Pancreas (tissue), 10 donors: ENCODE data around the gene KLHL17. TPM values are rescaled to one million over a fixed set of nuclear protein-coding genes. Genes with fewer than 3 reads are reported as not detected.
A peak's percentile ranks its signal among the peaks of the same experiment; 100 is the strongest.
"Not testable (repeated sequence)": the region's sequence is repeated elsewhere in the genome, so short reads cannot be mapped to it uniquely, and the experiment has no call there.

Experiments used
- ATAC-seq, 4 donors: fragments of 200-7000 bp; cut with Tn5 transposase; one replicate each; pipeline versions ENCODE4 v1.8.0 to v1.9.1; 2020; ENCODE audit warnings: mild to moderate bottlenecking in 4 of 4, moderate library complexity in 4 of 4
- DNase-seq, 6 donors: peaks; one replicate each; pipeline ENCODE4 v3.0.0-alpha.2; 2020
- FAIRE-seq: peaks from 2 replicates; lab custom pipeline; 2012; peaks lifted over from hg19 to GRCh38; lab: Jason Lieb, UNC
- H3K27ac ChIP-seq, 4 donors: fragments of 200-600 bp; sonication (generic); 1 replicate in 3 of 4; 2 replicates in 1 of 4; pipeline versions ENCODE4 v1.5.0 to v1.8.0; 2020
- H3K27me3 ChIP-seq, 4 donors: fragments of 200-600 bp; one replicate each; pipeline ENCODE4 v1.8.0; 2021
- H3K36me3 ChIP-seq, 3 donors: fragments of 200-600 bp; sonication (generic) in 1 of 3; one replicate each; pipeline versions ENCODE4 v1.5.0 to v1.8.0; 2020 to 2021
- H3K4me1 ChIP-seq, 3 donors: fragments of 200-600 bp; one replicate each; pipeline ENCODE4 v1.8.0; 2021
- H3K4me3 ChIP-seq, 4 donors: fragments of 200-600 bp; sonication (generic) in 2 of 4; one replicate each; pipeline versions ENCODE4 v1.5.0 to v1.8.0; 2020 to 2021
- H3K9me3 ChIP-seq, 4 donors: fragments of 200-600 bp; one replicate each; pipeline ENCODE4 v1.8.0; 2021
- CTCF ChIP-seq, 4 donors: fragments of 200-600 bp; sonication (generic) in 3 of 4; IDR thresholded peaks; one replicate each; pipeline versions ENCODE4 v1.5.0 to v1.8.0; 2021; ENCODE audit warnings: antibody characterized with exemption in 4 of 4
- WGBS, 2 donors: extraction: QIAGEN DNeasy Blood & Tissue Kit; methylation state at CpG; one replicate each; pipeline ENCODE4 v1.1.7; 2013; 5-methylcytosine and 5-hydroxymethylcytosine counted together
- intact Hi-C, 3 donors: fragments of 100-400 bp; cut with DNase I; formaldehyde crosslinking; loops; one replicate each; pipeline versions ENCODE4 v1.11.1 to v1.14.2; 2022
- polyA plus RNA-seq, 2 donors: library from polyadenylated mRNA; stranded (reverse); fragments of 200-250 nt; gene quantifications; one replicate each; pipeline ENCODE4 v1.2.3, GENCODE V29; 2013
- total RNA-seq, 6 donors: library from RNA; stranded (reverse); fragmentation: NEBNext Ultra II Directional in 4 of 6; extraction: Animal tissue kit (Norgen Biotek cat#: 25700) in 4 of 6; gene quantifications; one replicate each; pipeline versions ENCODE4 v1.2.1 to v1.2.4, GENCODE V29; 2021 to 2023
- donor health status: healthy with polysubstance abuse.
- donor health status: DM: no; HTN: no; CAD: no; lungs with moderate emphysema.
- donor health status: DM: no; HTN: no; CAD: no.
- donor health status: control.
- donor health status: control.
- donor health status: Bipolar disorder and iron deficiency.
- donor health status: DM: yes; HTN: yes; CAD: no.
- donor health status: DM: no; HTN: no; CAD: no.
- donor health status: DM: no; HTN: no; CAD: no.
- donor health status: DM: yes; HTN: yes; CAD: no.

KLHL17 gene
- total and polyA plus RNA-seq, 8 donors = 3.1 to 24.1 (median 6.2) TPM

GRCh38 chr1:993379-993995 lies 33.1 kb downstream of the KLHL17 start:
- Histone ChIP-seq H3K9me3 (no peaks in the 10 kb centered on the region), H3K4me3 (no peak overlapping the region), H3K27me3 (no peaks in the 10 kb centered on the region), H3K27ac (no peak overlapping the region), H3K4me1 (no peaks in the 10 kb centered on the region), H3K36me3 (no peaks in the 10 kb centered on the region)
- ATAC-seq (no peak), FAIRE-seq (no peak), DNase-seq (no peak)
- no peak for TF ChIP-seq CTCF (IDR thresholded peaks at IDR 0.05)
- WGBS, 2 donors = 76 to 77% methylated on average over 15 of the region's 15 CpGs
- intact Hi-C loops = no loop called here

- H3K4me1 ChIP-seq, intact Hi-C loops, FAIRE-seq, ATAC-seq, H3K4me3 ChIP-seq, H3K27ac ChIP-seq, H3K36me3 ChIP-seq, H3K27me3 ChIP-seq, H3K9me3 ChIP-seq: not testable (repeated sequence)
- DNase-seq = peak in 1 of 6 donors; percentile 31
- 74 to 76% methylated on average over 6 of the region's 6 CpGs for WGBS, 2 donors
These were observed 34.2 kb downstream of the KLHL17 start for GRCh38 chr1:994546-994945.

- Histone ChIP-seq H3K36me3 (no peaks in the 10 kb centered on the region), H3K9me3 (no peaks in the 10 kb centered on the region), H3K27ac (no peak overlapping the region), H3K4me1 (peaks cover 0 to 4% (median 0%) of the 10 kb centered on the region in 3 donors), H3K4me3 (no peak overlapping the region), H3K27me3 (no peaks in the 10 kb centered on the region)
- WGBS, 2 donors = 37 to 45% methylated on average over 27 to 30 of the region's 30 CpGs
- no peak for FAIRE-seq
- ATAC-seq = no peak
- intact Hi-C loops = no loop called here
- TF ChIP-seq CTCF (IDR thresholded peaks at IDR 0.05) = no peak
- DNase-seq = peak in 2 of 6 donors; percentile 4 to 74
These were observed 35.6 kb downstream of the KLHL17 start for GRCh38 chr1:995665-996633.

- Histone ChIP-seq H3K4me1 (peaks cover 0 to 4% (median 0%) of the 10 kb centered on the region in 3 donors), H3K27ac (no peak overlapping the region), H3K9me3 (no peaks in the 10 kb centered on the region), H3K4me3 (no peak overlapping the region), H3K27me3 (no peaks in the 10 kb centered on the region), H3K36me3 (no peaks in the 10 kb centered on the region)
- DNase-seq (peak in 3 of 6 donors; percentile 3 to 76 (median 22)), FAIRE-seq (no peak), ATAC-seq (no peak)
- 56 to 71% methylated on average over 21 to 24 of the region's 24 CpGs for WGBS, 2 donors
- intact Hi-C loops = no loop called here
- TF ChIP-seq CTCF (IDR thresholded peaks at IDR 0.05) = no peak
These were observed 36.7 kb downstream of the KLHL17 start for GRCh38 chr1:996851-997712.

- Histone ChIP-seq H3K4me1 (peaks cover 0 to 4% (median 0%) of the 10 kb centered on the region in 3 donors), H3K9me3 (no peaks in the 10 kb centered on the region), H3K36me3 (no peaks in the 10 kb centered on the region), H3K27ac (no peak overlapping the region), H3K4me3 (peak overlapping the region in 2 of 4 donors; percentile 57 to 58), H3K27me3 (no peaks in the 10 kb centered on the region)
- no peak for ATAC-seq
- 66 to 79% methylated on average over 2 to 3 of the region's 3 CpGs for WGBS, 2 donors
- TF ChIP-seq CTCF (IDR thresholded peaks at IDR 0.05) = no peak
- intact Hi-C loops = no loop called here
- peak in 1 of 6 donors; percentile 82 for DNase-seq
- FAIRE-seq = no peak
These were observed 37.3 kb downstream of the KLHL17 start for GRCh38 chr1:997713-997992.
